Upper lobe of left lung (tissue), 4 donors: ENCODE data around the gene OXTR.

Experiments
- POLR2A ChIP-seq, 4 donors: fragments of 450-650 bp; IDR thresholded peaks; one replicate each; pipeline ENCODE4 v1.5.1; 2016 to 2017; ENCODE audit warnings: antibody characterized with exemption in 4 of 4, mild to moderate bottlenecking in 2 of 4
- POLR2AphosphoS5 ChIP-seq, 2 donors: sonication (generic); formaldehyde crosslinking; IDR thresholded peaks; one replicate each; pipeline ENCODE4 v1.5.1; 2017; ENCODE audit warnings: antibody characterized with exemption in 2 of 2
- TF ChIP-seq, protein P1 (sequence below), 6 experiments: fragments of 450-650 bp in 4 of 6; fragments of 200-600 bp in 2 of 6; sonication (generic) in 2 of 6; IDR thresholded peaks; one replicate each; pipeline ENCODE4 v1.5.1; 2016 to 2019; ENCODE audit warnings: antibody characterized with exemption in 6 of 6

DNA sequence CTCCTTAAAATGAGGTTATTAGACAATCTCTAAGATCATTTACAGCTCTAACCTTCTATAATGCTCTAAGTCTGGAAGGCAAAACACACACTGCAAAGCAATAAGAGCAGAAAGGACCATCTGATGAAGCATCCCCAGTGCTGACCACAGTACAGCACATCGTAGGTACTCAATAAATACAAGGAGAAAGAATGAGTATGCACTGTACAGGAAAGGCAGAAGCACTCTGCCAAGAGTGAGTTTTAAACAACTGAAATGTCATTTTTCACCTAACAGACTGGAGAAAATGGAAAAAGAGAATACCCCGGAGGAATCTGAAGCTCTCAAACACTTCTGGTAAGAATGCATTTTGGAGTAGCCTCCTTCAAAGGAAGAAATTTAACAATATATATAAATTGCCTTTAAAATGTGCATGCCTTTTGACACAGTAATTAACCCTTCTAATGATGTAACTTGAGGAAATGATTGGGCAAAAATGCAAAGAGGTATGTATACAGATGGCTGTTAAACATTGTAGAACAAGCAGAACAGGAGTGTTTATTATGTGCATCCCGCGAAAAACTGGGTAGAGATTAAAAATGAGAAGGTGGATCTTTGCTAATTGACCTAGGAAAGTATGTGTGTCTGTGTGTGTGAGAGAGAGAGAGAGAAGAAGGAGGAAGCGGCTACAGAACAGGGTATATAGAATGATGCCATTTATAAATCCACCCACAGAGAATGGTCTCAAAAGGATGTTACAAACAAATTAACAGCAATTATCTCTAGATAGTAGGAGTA is 8.0 kb upstream of the OXTR start:
- TF ChIP-seq POLR2A (IDR thresholded peaks at IDR 0.05) (no peak), POLR2AphosphoS5 (IDR thresholded peaks at IDR 0.05) (no peak)
- TF ChIP-seq, protein P1, sequence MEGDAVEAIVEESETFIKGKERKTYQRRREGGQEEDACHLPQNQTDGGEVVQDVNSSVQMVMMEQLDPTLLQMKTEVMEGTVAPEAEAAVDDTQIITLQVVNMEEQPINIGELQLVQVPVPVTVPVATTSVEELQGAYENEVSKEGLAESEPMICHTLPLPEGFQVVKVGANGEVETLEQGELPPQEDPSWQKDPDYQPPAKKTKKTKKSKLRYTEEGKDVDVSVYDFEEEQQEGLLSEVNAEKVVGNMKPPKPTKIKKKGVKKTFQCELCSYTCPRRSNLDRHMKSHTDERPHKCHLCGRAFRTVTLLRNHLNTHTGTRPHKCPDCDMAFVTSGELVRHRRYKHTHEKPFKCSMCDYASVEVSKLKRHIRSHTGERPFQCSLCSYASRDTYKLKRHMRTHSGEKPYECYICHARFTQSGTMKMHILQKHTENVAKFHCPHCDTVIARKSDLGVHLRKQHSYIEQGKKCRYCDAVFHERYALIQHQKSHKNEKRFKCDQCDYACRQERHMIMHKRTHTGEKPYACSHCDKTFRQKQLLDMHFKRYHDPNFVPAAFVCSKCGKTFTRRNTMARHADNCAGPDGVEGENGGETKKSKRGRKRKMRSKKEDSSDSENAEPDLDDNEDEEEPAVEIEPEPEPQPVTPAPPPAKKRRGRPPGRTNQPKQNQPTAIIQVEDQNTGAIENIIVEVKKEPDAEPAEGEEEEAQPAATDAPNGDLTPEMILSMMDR (IDR thresholded peaks at IDR 0.05), result no peak
